Karpas-422 (cell line): ENCODE results near the gene DDX3X. TPM values are rescaled to one million over a fixed set of nuclear protein-coding genes. Genes with fewer than 3 reads are reported as not detected.
A peak's percentile ranks its signal among the peaks of the same experiment; 100 is the strongest.
"Not testable (repeated sequence)": the region's sequence is repeated elsewhere in the genome, so short reads cannot be mapped to it uniquely, and the experiment has no call there.

Experiments
- DNase-seq: peaks from one replicate; pipeline ENCODE4 v3.0.0-alpha.2; 2015
- H2AFZ ChIP-seq: fragments of 200-600 bp; sonication (generic); 2 replicates; pipeline ENCODE4 v1.6.1; 2014; ENCODE audit warnings: antibody characterized with exemption, low read length, mixed read lengths
- H3K27ac ChIP-seq: fragments of 200-600 bp; sonication (generic); 2 replicates; pipeline ENCODE4 v1.5.1; 2014; ENCODE audit warnings: mild to moderate bottlenecking, low read length, moderate library complexity
- H3K27me3 ChIP-seq: fragments of 200-600 bp; sonication (generic); 2 replicates; pipeline ENCODE4 v1.6.1; 2014; ENCODE audit warnings: low read length, mixed read lengths
- H3K36me3 ChIP-seq: fragments of 200-600 bp; sonication (generic); 2 replicates; pipeline ENCODE4 v1.6.1; 2014; ENCODE audit warnings: low read length, mixed read lengths; ENCODE audit not compliant: insufficient read depth
- H3K4me1 ChIP-seq: fragments of 200-600 bp; sonication (generic); 2 replicates; pipeline ENCODE4 v1.6.1; 2014; ENCODE audit warnings: mild to moderate bottlenecking, low read length, mixed read lengths
- H3K4me2 ChIP-seq: fragments of 200-600 bp; sonication (generic); 2 replicates; pipeline ENCODE4 v1.6.1; 2014; ENCODE audit warnings: low read length, low read depth, mild to moderate bottlenecking; ENCODE audit not compliant: poor library complexity, severe bottlenecking
- H3K4me3 ChIP-seq: fragments of 200-600 bp; sonication (generic); 2 replicates; pipeline ENCODE4 v1.5.1; 2014; ENCODE audit warnings: mild to moderate bottlenecking, antibody characterized with exemption, low read length, mixed read lengths
- H3K79me2 ChIP-seq: fragments of 200-600 bp; sonication (generic); 2 replicates; pipeline ENCODE4 v1.6.1; 2014; ENCODE audit warnings: mild to moderate bottlenecking, low read length, mixed read lengths
- H3K9ac ChIP-seq: fragments of 200-600 bp; sonication (generic); 2 replicates; pipeline ENCODE4 v1.6.0; 2014; ENCODE audit warnings: low read length
- H3K9me2 ChIP-seq: fragments of 200-600 bp; sonication (generic), shearing (Covaris generic); replicated peaks from 2 replicates; pipeline ENCODE4 v1.6.0; 2014; ENCODE audit warnings: mild to moderate bottlenecking, low read length, moderate library complexity; ENCODE audit not compliant: insufficient read depth
- H3K9me3 ChIP-seq: fragments of 300-700, 200-600 bp; sonication (generic); 2 replicates; pipeline ENCODE4 v1.6.1; 2014; ENCODE audit warnings: low read length, mixed read lengths
- H4K20me1 ChIP-seq: fragments of 200-600 bp; sonication (generic); 2 replicates; pipeline ENCODE4 v1.6.1; 2014; ENCODE audit warnings: mild to moderate bottlenecking, antibody characterized with exemption, low read length, low read depth; ENCODE audit not compliant: insufficient read depth
- total RNA-seq: library from RNA; depleted of rRNA; stranded (reverse); fragments of >200 nt; shearing (Covaris generic); gene quantifications from 2 replicates; pipeline ENCODE4 v1.2.3, GENCODE V29; 2014; ENCODE audit warnings: low replicate concordance

The DDX3X gene
- total RNA-seq, 1 experiment from 2014 or later: 198 TPM

GRCh38 chrX:41316266-41316665 lies 17.7 kb upstream of the DDX3X start:
- H3K27ac ChIP-seq, H3K79me2 ChIP-seq, H3K9ac ChIP-seq, H3K9me2 ChIP-seq, H3K27me3 ChIP-seq, DNase-seq, H3K4me3 ChIP-seq, H3K36me3 ChIP-seq, H3K9me3 ChIP-seq, H3K4me1 ChIP-seq, H4K20me1 ChIP-seq, H3K4me2 ChIP-seq, H2AFZ ChIP-seq: not testable (repeated sequence)

- Histone ChIP-seq H3K79me2 (no peaks in the 10 kb centered on the region), H2AFZ (no peak overlapping the region), H3K4me2 (no peak overlapping the region), H3K9me2 (no peaks in the 10 kb centered on the region), H3K4me1 (no peaks in the 10 kb centered on the region), H3K36me3 (no peaks in the 10 kb centered on the region), H4K20me1 (no peaks in the 10 kb centered on the region), H3K27me3 (no peaks in the 10 kb centered on the region), H3K4me3 (no peak overlapping the region), H3K27ac (no peak overlapping the region), H3K9ac (no peak overlapping the region), H3K9me3 (no peaks in the 10 kb centered on the region)
- DNase-seq: no peak
These were observed 16.3 kb upstream of the DDX3X start for GRCh38 chrX:41317477-41318208.

DNA sequence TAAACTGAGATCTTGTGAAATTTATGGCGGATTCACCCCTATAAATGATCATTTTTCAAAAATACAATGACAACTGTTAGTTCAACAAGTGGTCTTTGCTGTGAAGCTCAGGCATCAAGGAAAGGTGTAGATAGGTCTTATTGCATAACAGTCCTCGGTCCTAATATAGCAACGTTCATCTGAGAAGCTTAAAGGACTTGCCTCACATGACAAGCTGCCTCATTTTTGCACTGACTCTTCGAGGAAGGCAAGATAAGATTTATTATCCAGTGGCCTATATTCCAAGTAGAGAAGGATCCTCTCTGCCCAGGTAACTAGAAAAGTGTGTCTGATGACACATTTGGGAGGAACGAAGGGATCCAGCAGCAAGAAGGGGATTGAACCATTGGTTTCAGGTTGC lies 13.6 kb upstream of the DDX3X start:
- Histone ChIP-seq H3K4me3 (no peak overlapping the region), H2AFZ (no peak overlapping the region), H3K9ac (no peak overlapping the region), H3K36me3 (no peaks in the 10 kb centered on the region), H3K27me3 (no peaks in the 10 kb centered on the region), H3K4me2 (no peak overlapping the region), H3K4me1 (no peaks in the 10 kb centered on the region), H3K9me3 (no peaks in the 10 kb centered on the region), H3K27ac (no peak overlapping the region), H3K9me2 (no peaks in the 10 kb centered on the region), H3K79me2 (no peaks in the 10 kb centered on the region), H4K20me1 (no peaks in the 10 kb centered on the region)
- DNase-seq: no peak

- no peaks in the 10 kb centered on the region for H3K79me2 ChIP-seq
These were observed 10.9 kb upstream of the DDX3X start for GRCh38 chrX:41322821-41323603.

GRCh38 chrX:41326431-41326830 lies 7.5 kb upstream of the DDX3X start:
- no peaks in the 10 kb centered on the region for H3K9me3 ChIP-seq
- no peaks in the 10 kb centered on the region for H3K79me2 ChIP-seq
- H3K4me3 ChIP-seq: no peak overlapping the region
- no peak overlapping the region for H3K27ac ChIP-seq
- no peak overlapping the region for H2AFZ ChIP-seq
- DNase-seq: no peak
- no peak overlapping the region for H3K4me2 ChIP-seq
- no peaks in the 10 kb centered on the region for H3K9me2 ChIP-seq
- H3K9ac ChIP-seq: no peak overlapping the region
- peaks cover 17% of the 10 kb centered on the region for H3K4me1 ChIP-seq
- H4K20me1 ChIP-seq: no peaks in the 10 kb centered on the region
- H3K36me3 ChIP-seq: no peaks in the 10 kb centered on the region
- H3K27me3 ChIP-seq: no peaks in the 10 kb centered on the region

More at GRCh38 chrX:41322821-41323603, 10.9 kb upstream of the DDX3X start:
- Histone ChIP-seq H3K9me3 (no peaks in the 10 kb centered on the region), H3K36me3 (no peaks in the 10 kb centered on the region), H3K4me2 (no peak overlapping the region), H3K9ac (no peak overlapping the region), H3K27ac (no peak overlapping the region), H3K9me2 (no peaks in the 10 kb centered on the region), H4K20me1 (no peaks in the 10 kb centered on the region), H3K27me3 (no peaks in the 10 kb centered on the region), H3K4me1 (no peaks in the 10 kb centered on the region), H3K4me3 (no peak overlapping the region), H2AFZ (no peak overlapping the region)
- DNase-seq: no peak

DNA sequence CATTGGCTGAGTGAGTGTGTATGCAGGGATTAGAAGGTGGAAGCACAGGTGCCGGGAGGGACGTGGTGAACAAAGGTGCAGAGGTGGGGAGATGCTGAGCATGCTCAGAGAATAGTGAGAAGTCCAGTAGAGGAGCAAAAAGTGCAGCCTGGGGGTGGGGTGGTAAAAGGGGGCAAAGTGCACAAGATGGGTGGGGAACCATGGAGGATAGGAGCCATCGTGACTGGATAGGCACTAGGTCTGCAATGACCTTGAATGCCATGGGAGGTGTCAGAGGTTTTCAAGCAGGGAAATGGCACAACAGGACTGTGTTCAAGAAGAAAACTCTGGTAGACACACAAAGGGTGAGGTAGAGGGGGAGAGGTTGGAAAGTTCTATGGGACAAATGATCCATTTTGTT lies 6.6 kb upstream of the DDX3X start:
- Histone ChIP-seq H3K4me2 (no peak overlapping the region), H3K4me3 (no peak overlapping the region), H3K27me3 (no peaks in the 10 kb centered on the region), H2AFZ (no peak overlapping the region), H4K20me1 (no peaks in the 10 kb centered on the region), H3K79me2 (no peaks in the 10 kb centered on the region), H3K36me3 (no peaks in the 10 kb centered on the region), H3K4me1 (peaks cover 26% of the 10 kb centered on the region), H3K9me2 (no peaks in the 10 kb centered on the region), H3K9me3 (no peaks in the 10 kb centered on the region), H3K27ac (no peak overlapping the region), H3K9ac (no peak overlapping the region)
- DNase-seq: no peak

- no peaks in the 10 kb centered on the region for H3K9me3 ChIP-seq
- H3K36me3 ChIP-seq: no peaks in the 10 kb centered on the region
- H3K27ac ChIP-seq: no peak overlapping the region
- H3K4me3 ChIP-seq: no peak overlapping the region
- no peak for DNase-seq
- H2AFZ ChIP-seq: no peak overlapping the region
- no peak overlapping the region for H3K9ac ChIP-seq
- H3K9me2 ChIP-seq: no peaks in the 10 kb centered on the region
- H3K79me2 ChIP-seq: peaks cover 4% of the 10 kb centered on the region
- peaks cover under 1% of the 10 kb centered on the region; the same call in 1 of the 2 replicates for H4K20me1 ChIP-seq
- H3K27me3 ChIP-seq: no peaks in the 10 kb centered on the region
- no peak overlapping the region for H3K4me2 ChIP-seq
- peaks cover 35% of the 10 kb centered on the region for H3K4me1 ChIP-seq
These were observed 4.9 kb upstream of the DDX3X start for GRCh38 chrX:41329101-41329500.

DNA sequence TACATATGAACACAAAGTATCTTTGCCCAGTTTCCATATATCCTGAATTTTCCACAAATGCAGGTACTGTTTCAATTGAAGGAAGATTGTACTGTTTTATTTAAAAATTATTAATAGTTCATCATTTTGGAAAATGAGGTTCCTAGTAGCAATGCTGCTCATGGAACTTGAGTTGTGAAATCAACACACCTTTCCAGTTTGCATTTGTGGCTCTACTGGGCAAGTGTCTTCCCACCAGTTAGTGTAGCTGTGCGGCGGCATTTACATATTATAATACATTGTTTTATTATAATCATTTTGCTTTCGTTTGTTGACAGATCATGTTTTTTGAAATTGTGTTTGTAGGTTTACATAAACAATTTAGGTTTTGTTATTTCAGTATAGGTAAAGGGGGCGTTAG lies 2.0 kb upstream of the DDX3X start:
- no peaks in the 10 kb centered on the region for H3K27me3 ChIP-seq
- H3K9me2 ChIP-seq: no peaks in the 10 kb centered on the region
- H3K9me3 ChIP-seq: no peaks in the 10 kb centered on the region
- H3K36me3 ChIP-seq: peaks cover 18% of the 10 kb centered on the region; the same call in 1 of the 2 replicates
- H2AFZ ChIP-seq: peak overlapping the region; percentile 81
- H4K20me1 ChIP-seq: peaks cover 29% of the 10 kb centered on the region
- H3K4me2 ChIP-seq: peak overlapping the region; percentile 97
- peak overlapping the region; percentile 97 for H3K9ac ChIP-seq
- H3K27ac ChIP-seq: peak overlapping the region; percentile 98
- peak; percentile 68 for DNase-seq
- peaks cover 54% of the 10 kb centered on the region for H3K4me1 ChIP-seq
- H3K79me2 ChIP-seq: peaks cover 33% of the 10 kb centered on the region
- peak overlapping the region; percentile 90 for H3K4me3 ChIP-seq
